K562 (cell line): Measurements from ENCODE around the gene COL5A1.

Experiments
- CAMTA2 ChIP-seq: fragments of 250-450 bp; sonication (Bioruptor Pico); conservative IDR thresholded peaks from 2 replicates; pipeline ENCODE4 v1.5.1; 2022
- CBX1 ChIP-seq: sonication (generic); IDR thresholded peaks from 2 replicates; pipeline ENCODE4 v1.6.1; 2016; ENCODE audit warnings: antibody characterized with exemption, low read depth, mild to moderate bottlenecking
- CEBPG ChIP-seq, 3 experiments: fragments of 200-800 bp in 1 of 3; sonication (Bioruptor generic) in 1 of 3; sonication (generic) in 1 of 3; formaldehyde crosslinking in 1 of 3; IDR thresholded peaks in 2 of 3; conservative IDR thresholded peaks in 1 of 3; 2 replicates each; pipeline versions ENCODE4 v1.6.1 to v1.8.0; 2016 to 2022; ENCODE audit warnings: missing compliant biosample characterization in 2 of 3, missing genetic modification characterization in 2 of 3, mild to moderate bottlenecking in 1 of 3, missing genetic modification reagents in 1 of 3
- ELF4 ChIP-seq: fragments of 450-650 bp; formaldehyde crosslinking; IDR thresholded peaks from 2 replicates; pipeline ENCODE4 v1.4.0; 2022; ENCODE audit warnings: missing genetic modification characterization
- EP300 ChIP-seq: IDR thresholded peaks from 2 replicates; pipeline ENCODE4 v1.6.1; 2012; ENCODE audit warnings: low read length, improper control_type of control experiment
- EZH2 ChIP-seq: IDR thresholded peaks from 2 replicates; pipeline ENCODE4 v1.6.1; 2012; ENCODE audit warnings: low read depth, mild to moderate bottlenecking, inconsistent platforms, low read length, borderline replicate concordance
- NR1H2 ChIP-seq: sonication (generic); formaldehyde crosslinking; IDR thresholded peaks from 2 replicates; pipeline ENCODE4 v1.4.0; 2020; ENCODE audit warnings: mild to moderate bottlenecking, missing genetic modification reagents
- POLR2AphosphoS5 ChIP-seq: IDR thresholded peaks from 2 replicates; pipeline ENCODE4 v1.6.1; 2011; ENCODE audit warnings: mild to moderate bottlenecking, low read depth, low read length, moderate library complexity; ENCODE audit not compliant: control insufficient read depth, insufficient read depth
- ZC3H11A ChIP-seq: IDR thresholded peaks from 2 replicates; pipeline ENCODE4 v1.6.1; 2012; ENCODE audit warnings: low read depth, low read length, improper control_type of control experiment
- TF ChIP-seq, protein P1 (sequence below): fragments of 450-650 bp; formaldehyde crosslinking; IDR thresholded peaks from 2 replicates; pipeline ENCODE4 v1.4.0; 2020; ENCODE audit warnings: mild to moderate bottlenecking, moderate library complexity
- TF ChIP-seq, protein P2 (sequence below): fragments of 250-450 bp; sonication (Bioruptor Pico); IDR thresholded peaks from 2 replicates; pipeline ENCODE4 v1.4.0; 2020; ENCODE audit warnings: borderline replicate concordance
- TF ChIP-seq, protein P3 (sequence below), 3 experiments: IDR thresholded peaks in 2 of 3; conservative IDR thresholded peaks in 1 of 3; 2 replicates each; pipeline ENCODE4 v1.5.1; 2011 to 2012; ENCODE audit warnings: low read length in 3 of 3, mild to moderate bottlenecking in 3 of 3, control low read depth in 2 of 3, improper control_type of control experiment in 1 of 3, inconsistent platforms in 1 of 3, low read depth in 1 of 3, mixed read lengths in 1 of 3, moderate library complexity in 1 of 3; ENCODE audit not compliant: insufficient read depth in 2 of 3
- TF ChIP-seq, protein P4 (sequence below), 2 experiments: fragments of 450-650 bp; IDR thresholded peaks; 2 replicates each; pipeline ENCODE4 v1.6.1; 2016; ENCODE audit warnings: mild to moderate bottlenecking in 2 of 2, borderline replicate concordance in 1 of 2, low read depth in 1 of 2, moderate library complexity in 1 of 2
- TF ChIP-seq, protein P5 (sequence below): fragments of 250-450 bp; sonication (Bioruptor Pico); IDR thresholded peaks from 2 replicates; pipeline ENCODE4 v1.5.0; 2022; ENCODE audit warnings: mild to moderate bottlenecking

DNA sequence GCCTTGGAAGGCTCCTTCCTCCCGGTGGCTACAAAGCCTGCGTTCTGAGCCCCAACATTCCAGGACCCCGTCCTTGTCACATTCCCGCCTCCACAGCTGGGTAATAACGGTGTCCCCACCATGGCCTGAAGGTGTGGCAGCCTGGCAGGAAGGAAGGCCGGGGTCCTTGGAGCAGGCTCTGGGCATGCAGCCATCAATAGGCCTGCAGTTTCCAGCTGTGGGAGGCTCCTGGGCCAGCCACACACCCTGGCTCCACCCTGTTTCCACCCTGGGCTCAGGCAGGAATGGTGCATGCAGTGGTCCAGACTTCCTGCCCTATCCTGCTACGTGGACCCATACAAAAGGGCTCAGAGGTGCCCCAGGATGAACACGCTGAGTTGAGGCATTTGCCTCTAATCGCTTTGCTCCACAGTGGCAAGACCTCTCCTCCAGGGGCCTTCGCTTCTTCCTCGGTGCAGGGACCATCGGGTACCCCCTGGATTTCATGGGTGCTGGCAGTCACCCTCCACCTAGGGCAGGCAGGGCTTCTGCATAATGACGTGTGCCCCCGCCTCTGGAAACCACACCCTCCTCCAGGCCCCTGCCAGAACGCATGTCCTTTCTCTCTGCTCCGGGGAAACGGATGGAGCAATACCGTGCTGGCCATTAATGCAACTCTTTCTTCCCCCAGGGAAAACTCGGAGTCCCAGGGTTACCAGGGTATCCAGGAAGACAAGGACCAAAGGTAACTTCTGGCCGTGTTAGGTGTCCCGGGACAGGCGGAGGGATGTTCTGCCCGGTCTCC, 143.9 kb downstream of the COL5A1 start:
- TF ChIP-seq, protein P1, sequence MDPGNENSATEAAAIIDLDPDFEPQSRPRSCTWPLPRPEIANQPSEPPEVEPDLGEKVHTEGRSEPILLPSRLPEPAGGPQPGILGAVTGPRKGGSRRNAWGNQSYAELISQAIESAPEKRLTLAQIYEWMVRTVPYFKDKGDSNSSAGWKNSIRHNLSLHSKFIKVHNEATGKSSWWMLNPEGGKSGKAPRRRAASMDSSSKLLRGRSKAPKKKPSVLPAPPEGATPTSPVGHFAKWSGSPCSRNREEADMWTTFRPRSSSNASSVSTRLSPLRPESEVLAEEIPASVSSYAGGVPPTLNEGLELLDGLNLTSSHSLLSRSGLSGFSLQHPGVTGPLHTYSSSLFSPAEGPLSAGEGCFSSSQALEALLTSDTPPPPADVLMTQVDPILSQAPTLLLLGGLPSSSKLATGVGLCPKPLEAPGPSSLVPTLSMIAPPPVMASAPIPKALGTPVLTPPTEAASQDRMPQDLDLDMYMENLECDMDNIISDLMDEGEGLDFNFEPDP (CRISPR knock-in tag): no peak
- TF ChIP-seq, protein P2, sequence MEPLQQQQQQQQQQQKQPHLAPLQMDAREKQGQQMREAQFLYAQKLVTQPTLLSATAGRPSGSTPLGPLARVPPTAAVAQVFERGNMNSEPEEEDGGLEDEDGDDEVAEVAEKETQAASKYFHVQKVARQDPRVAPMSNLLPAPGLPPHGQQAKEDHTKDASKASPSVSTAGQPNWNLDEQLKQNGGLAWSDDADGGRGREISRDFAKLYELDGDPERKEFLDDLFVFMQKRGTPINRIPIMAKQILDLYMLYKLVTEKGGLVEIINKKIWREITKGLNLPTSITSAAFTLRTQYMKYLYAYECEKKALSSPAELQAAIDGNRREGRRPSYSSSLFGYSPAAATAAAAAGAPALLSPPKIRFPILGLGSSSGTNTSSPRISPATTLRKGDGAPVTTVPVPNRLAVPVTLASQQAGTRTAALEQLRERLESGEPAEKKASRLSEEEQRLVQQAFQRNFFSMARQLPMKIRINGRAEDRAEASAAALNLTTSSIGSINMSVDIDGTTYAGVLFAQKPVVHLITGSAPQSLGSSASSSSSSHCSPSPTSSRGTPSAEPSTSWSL (CRISPR knock-in tag): no peak
- TF ChIP-seq, protein P3, sequence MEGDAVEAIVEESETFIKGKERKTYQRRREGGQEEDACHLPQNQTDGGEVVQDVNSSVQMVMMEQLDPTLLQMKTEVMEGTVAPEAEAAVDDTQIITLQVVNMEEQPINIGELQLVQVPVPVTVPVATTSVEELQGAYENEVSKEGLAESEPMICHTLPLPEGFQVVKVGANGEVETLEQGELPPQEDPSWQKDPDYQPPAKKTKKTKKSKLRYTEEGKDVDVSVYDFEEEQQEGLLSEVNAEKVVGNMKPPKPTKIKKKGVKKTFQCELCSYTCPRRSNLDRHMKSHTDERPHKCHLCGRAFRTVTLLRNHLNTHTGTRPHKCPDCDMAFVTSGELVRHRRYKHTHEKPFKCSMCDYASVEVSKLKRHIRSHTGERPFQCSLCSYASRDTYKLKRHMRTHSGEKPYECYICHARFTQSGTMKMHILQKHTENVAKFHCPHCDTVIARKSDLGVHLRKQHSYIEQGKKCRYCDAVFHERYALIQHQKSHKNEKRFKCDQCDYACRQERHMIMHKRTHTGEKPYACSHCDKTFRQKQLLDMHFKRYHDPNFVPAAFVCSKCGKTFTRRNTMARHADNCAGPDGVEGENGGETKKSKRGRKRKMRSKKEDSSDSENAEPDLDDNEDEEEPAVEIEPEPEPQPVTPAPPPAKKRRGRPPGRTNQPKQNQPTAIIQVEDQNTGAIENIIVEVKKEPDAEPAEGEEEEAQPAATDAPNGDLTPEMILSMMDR (IDR thresholded peaks at IDR 0.05 in 2 of 3, conservative IDR thresholded peaks at IDR 0.05 in 1 of 3; ENCODE audit: insufficient read depth in 2 of 3, low read depth in 1 of 3, low read length in 3 of 3): no peak
- TF ChIP-seq ELF4 (CRISPR knock-in tag): no peak
- no peak for TF ChIP-seq POLR2AphosphoS5
- TF ChIP-seq EP300: no peak
- TF ChIP-seq CEBPG (CRISPR knock-in tag; IDR thresholded peaks at IDR 0.05): no peak
- no peak for TF ChIP-seq CEBPG (tag; conservative IDR thresholded peaks at IDR 0.05 in 1 of 2, IDR thresholded peaks at IDR 0.05 in 1 of 2)
- TF ChIP-seq NR1H2 (CRISPR knock-in tag): no peak
- no peak for TF ChIP-seq CAMTA2 (CRISPR knock-in tag)
- no peak for TF ChIP-seq CBX1
- TF ChIP-seq, protein P4, sequence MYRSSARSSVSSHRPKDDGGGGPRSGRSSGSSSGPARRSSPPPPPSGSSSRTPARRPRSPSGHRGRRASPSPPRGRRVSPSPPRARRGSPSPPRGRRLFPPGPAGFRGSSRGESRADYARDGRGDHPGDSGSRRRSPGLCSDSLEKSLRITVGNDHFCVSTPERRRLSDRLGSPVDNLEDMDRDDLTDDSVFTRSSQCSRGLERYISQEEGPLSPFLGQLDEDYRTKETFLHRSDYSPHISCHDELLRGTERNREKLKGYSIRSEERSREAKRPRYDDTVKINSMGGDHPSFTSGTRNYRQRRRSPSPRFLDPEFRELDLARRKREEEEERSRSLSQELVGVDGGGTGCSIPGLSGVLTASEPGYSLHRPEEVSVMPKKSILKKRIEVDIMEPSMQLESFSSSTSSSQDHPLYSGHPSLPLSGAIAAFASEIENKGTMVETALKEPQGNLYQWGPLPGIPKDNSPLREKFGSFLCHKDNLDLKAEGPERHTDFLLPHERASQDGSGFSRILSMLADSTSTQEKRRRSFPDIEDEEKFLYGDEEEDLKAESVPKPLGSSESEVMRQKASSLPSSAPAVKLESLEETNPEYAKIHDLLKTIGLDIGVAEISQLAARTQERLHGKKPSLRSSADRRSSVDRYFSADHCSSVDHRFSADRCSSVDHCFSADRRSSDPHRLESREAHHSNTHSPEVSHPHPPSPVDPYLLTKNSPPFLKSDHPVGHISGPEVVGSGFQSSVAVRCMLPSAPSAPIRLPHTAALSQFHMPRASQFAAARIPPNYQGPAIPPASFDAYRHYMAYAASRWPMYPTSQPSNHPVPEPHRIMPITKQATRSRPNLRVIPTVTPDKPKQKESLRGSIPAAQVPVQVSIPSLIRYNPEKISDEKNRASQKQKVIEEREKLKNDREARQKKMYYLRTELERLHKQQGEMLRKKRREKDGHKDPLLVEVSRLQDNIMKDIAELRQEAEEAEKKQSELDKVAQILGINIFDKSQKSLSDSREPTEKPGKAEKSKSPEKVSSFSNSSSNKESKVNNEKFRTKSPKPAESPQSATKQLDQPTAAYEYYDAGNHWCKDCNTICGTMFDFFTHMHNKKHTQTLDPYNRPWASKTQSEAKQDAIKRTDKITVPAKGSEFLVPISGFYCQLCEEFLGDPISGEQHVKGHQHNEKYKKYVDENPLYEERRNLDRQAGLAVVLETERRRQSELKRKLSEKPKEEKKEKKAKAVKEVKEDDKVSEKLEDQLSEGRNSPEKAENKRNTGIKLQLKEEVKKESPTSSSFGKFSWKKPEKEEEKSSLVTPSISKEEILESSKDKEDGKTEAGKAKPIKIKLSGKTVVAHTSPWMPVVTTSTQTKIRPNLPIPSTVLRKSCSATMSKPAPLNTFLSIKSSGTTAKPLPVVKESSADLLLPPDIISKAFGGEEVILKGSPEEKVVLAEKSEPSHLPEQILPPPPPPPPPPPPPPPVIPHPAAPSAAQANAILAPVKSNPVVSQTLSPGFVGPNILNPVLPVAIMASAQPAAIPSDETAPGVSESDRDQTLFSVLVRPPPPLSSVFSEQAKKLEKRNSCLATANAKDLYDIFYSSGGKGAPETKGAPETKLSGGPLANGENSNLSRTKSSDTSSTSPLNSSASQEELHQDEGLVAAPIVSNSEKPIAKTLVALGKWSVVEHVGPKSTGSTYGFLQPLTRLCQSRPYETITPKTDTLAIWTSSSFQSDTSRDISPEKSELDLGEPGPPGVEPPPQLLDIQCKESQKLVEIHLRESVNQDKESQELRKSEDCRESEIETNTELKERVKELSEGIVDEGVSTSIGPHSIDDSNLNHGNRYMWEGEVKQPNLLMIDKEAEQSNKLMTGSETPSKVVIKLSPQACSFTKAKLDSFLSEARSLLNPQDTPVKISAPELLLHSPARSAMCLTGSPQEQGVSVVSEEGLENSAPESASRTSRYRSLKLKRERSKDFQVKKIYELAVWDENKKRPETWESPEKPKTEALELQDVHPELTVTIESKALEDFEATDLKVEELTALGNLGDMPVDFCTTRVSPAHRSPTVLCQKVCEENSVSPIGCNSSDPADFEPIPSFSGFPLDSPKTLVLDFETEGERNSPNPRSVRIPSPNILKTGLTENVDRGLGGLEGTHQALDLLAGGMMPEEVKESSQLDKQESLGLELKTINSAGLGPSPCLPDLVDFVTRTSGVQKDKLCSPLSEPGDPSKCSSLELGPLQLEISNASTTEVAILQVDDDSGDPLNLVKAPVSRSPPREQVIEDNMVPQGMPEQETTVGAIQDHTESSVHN (IDR thresholded peaks at IDR 0.05; ENCODE audit: borderline replicate concordance in 1 of 2, low read depth in 1 of 2): no peak
- TF ChIP-seq, protein P5, sequence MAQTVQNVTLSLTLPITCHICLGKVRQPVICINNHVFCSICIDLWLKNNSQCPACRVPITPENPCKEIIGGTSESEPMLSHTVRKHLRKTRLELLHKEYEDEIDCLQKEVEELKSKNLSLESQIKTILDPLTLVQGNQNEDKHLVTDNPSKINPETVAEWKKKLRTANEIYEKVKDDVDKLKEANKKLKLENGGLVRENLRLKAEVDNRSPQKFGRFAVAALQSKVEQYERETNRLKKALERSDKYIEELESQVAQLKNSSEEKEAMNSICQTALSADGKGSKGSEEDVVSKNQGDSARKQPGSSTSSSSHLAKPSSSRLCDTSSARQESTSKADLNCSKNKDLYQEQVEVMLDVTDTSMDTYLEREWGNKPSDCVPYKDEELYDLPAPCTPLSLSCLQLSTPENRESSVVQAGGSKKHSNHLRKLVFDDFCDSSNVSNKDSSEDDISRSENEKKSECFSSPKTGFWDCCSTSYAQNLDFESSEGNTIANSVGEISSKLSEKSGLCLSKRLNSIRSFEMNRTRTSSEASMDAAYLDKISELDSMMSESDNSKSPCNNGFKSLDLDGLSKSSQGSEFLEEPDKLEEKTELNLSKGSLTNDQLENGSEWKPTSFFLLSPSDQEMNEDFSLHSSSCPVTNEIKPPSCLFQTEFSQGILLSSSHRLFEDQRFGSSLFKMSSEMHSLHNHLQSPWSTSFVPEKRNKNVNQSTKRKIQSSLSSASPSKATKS: no peak
- TF ChIP-seq ZC3H11A: no peak
- no peak for TF ChIP-seq EZH2
